Tibial nerve (tissue), 4 donors: Measurements from ENCODE around the gene GNAI2. TPM values are rescaled to one million over a fixed set of nuclear protein-coding genes. Genes with fewer than 3 reads are reported as not detected.
A peak's percentile ranks its signal among the peaks of the same experiment; 100 is the strongest.

ENCODE experiments used
- DNase-seq, 2 donors: peaks; one replicate each; pipeline ENCODE4 v3.0.0-alpha.2; 2019; ENCODE audit warnings: low spot score in 2 of 2
- H3K27ac ChIP-seq, 4 donors: fragments of 200-600 bp; sonication (generic) in 3 of 4; one replicate each; pipeline ENCODE4 v1.5.1; 2017 to 2019; ENCODE audit warnings: mild to moderate bottlenecking in 1 of 4
- H3K27me3 ChIP-seq, 2 donors: fragments of 200-600 bp; sonication (generic) in 1 of 2; one replicate each; pipeline versions ENCODE4 v1.5.1 to v1.6.0; 2017 to 2019
- H3K36me3 ChIP-seq, 3 donors: fragments of 200-600 bp; sonication (generic); one replicate each; pipeline ENCODE4 v1.5.1; 2018 to 2019
- H3K4me1 ChIP-seq, 4 donors: fragments of 200-600 bp; sonication (generic) in 3 of 4; one replicate each; pipeline ENCODE4 v1.5.1; 2017 to 2019
- H3K4me3 ChIP-seq, 4 donors: fragments of 200-600 bp; sonication (generic) in 3 of 4; one replicate each; pipeline ENCODE4 v1.5.1; 2017 to 2019; ENCODE audit warnings: mild to moderate bottlenecking in 1 of 4, moderate library complexity in 1 of 4
- H3K9me3 ChIP-seq, 4 donors: fragments of 200-600 bp; sonication (generic) in 3 of 4; one replicate each; pipeline ENCODE4 v1.5.1; 2017 to 2019
- EP300 ChIP-seq, 2 donors: sonication (generic); formaldehyde crosslinking; IDR thresholded peaks; one replicate each; pipeline ENCODE4 v1.6.1; 2017; ENCODE audit warnings: antibody characterized with exemption in 2 of 2, mild to moderate bottlenecking in 1 of 2
- POLR2A ChIP-seq, 2 donors: fragments of 450-650 bp; IDR thresholded peaks; one replicate each; pipeline ENCODE4 v1.6.1; 2017; ENCODE audit warnings: antibody characterized with exemption in 2 of 2, mild to moderate bottlenecking in 2 of 2, moderate library complexity in 2 of 2
- WGBS, 2 donors: methylation state at CpG; one replicate each; pipeline ENCODE4 v1.1.5; 2018; 5-methylcytosine and 5-hydroxymethylcytosine counted together
- total RNA-seq, 4 donors: library from RNA; depleted of rRNA; stranded (reverse); fragments of >200 nt; gene quantifications; one replicate each; pipeline ENCODE4 v1.1.0, GENCODE V29; 2016
- TF ChIP-seq, protein P1 (sequence below), 5 experiments: fragments of 200-600 bp in 3 of 5; fragments of 450-650 bp in 2 of 5; sonication (generic) in 3 of 5; IDR thresholded peaks; one replicate each; pipeline ENCODE4 v1.5.1; 2016 to 2019; ENCODE audit warnings: antibody characterized with exemption in 5 of 5, mild to moderate bottlenecking in 3 of 5, moderate library complexity in 2 of 5

GNAI2 gene
- total RNA-seq, 4 donors from 2014 or later = 201 to 265 (median 243) TPM

DNA sequence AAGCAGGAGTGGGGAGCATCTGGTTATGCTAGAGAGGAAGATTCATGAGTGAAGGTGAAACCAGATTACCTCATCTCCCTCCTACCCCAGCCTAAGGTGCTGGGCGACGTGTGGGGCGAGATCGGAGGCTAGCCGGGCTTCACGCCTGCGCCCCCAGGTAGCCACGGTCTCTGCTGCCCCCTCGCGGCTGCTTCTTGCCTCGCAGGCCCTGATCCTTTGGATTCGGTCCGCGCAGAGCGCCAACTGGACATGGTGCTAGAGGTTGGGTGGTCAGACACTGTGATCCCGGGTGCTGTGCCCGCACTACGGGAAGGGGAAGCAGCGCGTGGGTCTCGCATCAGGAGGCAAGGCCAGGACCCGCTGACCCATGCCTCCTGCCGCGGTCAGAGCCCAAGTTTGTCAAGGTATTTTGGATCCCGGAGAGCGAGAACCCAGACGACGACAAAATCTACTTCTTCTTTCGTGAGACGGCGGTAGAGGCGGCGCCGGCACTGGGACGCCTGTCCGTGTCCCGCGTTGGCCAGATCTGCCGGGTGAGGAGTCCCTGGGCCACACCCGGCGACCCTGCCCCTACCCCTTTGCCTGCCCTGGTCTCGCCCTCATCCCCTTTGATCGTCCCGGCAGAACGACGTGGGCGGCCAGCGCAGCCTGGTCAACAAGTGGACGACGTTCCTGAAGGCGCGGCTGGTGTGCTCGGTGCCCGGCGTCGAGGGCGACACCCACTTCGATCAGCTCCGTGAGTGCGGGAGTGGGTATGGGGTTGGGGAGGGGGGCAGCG lies 37.1 kb downstream of the GNAI2 start:
- no peaks in the 10 kb centered on the region for H3K9me3 ChIP-seq
- peak; percentile 85 to 95 for DNase-seq
- TF ChIP-seq POLR2A (IDR thresholded peaks at IDR 0.05) (peak in 1 of 2 donors; percentile 2), EP300 (IDR thresholded peaks at IDR 0.05) (peak; percentile 23 to 85)
- TF ChIP-seq, protein P1, sequence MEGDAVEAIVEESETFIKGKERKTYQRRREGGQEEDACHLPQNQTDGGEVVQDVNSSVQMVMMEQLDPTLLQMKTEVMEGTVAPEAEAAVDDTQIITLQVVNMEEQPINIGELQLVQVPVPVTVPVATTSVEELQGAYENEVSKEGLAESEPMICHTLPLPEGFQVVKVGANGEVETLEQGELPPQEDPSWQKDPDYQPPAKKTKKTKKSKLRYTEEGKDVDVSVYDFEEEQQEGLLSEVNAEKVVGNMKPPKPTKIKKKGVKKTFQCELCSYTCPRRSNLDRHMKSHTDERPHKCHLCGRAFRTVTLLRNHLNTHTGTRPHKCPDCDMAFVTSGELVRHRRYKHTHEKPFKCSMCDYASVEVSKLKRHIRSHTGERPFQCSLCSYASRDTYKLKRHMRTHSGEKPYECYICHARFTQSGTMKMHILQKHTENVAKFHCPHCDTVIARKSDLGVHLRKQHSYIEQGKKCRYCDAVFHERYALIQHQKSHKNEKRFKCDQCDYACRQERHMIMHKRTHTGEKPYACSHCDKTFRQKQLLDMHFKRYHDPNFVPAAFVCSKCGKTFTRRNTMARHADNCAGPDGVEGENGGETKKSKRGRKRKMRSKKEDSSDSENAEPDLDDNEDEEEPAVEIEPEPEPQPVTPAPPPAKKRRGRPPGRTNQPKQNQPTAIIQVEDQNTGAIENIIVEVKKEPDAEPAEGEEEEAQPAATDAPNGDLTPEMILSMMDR (IDR thresholded peaks at IDR 0.05) = peak; percentile 98 to 100 (median 98)
- H3K4me3 ChIP-seq = peak overlapping the region; percentile 16 to 50 (median 30)
- peaks cover 0 to 19% (median 0%) of the 10 kb centered on the region in 3 donors for H3K36me3 ChIP-seq
- peak overlapping the region; percentile 85 to 98 (median 97) for H3K27ac ChIP-seq
- WGBS, 2 donors = 0 to 4% methylated on average over 32 to 56 of the region's 61 CpGs
- peaks cover 0 to 15% of the 10 kb centered on the region in 2 donors for H3K27me3 ChIP-seq
- peaks cover 0 to 88% (median 58%) of the 10 kb centered on the region in 4 donors for H3K4me1 ChIP-seq

DNA sequence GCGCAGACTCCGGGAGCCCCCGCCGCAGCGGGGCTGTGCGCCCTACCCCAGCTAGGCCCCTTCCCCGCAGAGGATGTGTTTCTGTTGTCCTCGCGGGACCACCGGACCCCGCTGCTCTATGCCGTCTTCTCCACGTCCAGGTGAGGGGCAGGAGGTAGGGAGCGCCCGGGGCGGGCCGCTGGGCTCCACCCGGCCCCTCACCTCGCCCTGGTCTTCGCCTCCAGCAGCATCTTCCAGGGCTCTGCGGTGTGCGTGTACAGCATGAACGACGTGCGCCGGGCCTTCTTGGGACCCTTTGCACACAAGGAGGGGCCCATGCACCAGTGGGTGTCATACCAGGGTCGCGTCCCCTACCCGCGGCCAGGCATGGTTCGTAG lies 37.7 kb downstream of the GNAI2 start:
- Histone ChIP-seq H3K4me1 (peaks cover 0 to 88% (median 54%) of the 10 kb centered on the region in 4 donors), H3K9me3 (no peaks in the 10 kb centered on the region), H3K4me3 (peak overlapping the region; percentile 16 to 50 (median 30)), H3K27me3 (peaks cover 0 to 15% of the 10 kb centered on the region in 2 donors), H3K36me3 (peaks cover 0 to 19% (median 0%) of the 10 kb centered on the region in 3 donors), H3K27ac (peak overlapping the region; percentile 67 to 98 (median 84))
- DNase-seq = no peak
- TF ChIP-seq EP300 (IDR thresholded peaks at IDR 0.05) (no peak), POLR2A (IDR thresholded peaks at IDR 0.05) (no peak)
- TF ChIP-seq, protein P1 (IDR thresholded peaks at IDR 0.05) = no peak
- WGBS, 2 donors = 40 to 52% methylated on average over 11 to 24 of the region's 31 CpGs

DNA sequence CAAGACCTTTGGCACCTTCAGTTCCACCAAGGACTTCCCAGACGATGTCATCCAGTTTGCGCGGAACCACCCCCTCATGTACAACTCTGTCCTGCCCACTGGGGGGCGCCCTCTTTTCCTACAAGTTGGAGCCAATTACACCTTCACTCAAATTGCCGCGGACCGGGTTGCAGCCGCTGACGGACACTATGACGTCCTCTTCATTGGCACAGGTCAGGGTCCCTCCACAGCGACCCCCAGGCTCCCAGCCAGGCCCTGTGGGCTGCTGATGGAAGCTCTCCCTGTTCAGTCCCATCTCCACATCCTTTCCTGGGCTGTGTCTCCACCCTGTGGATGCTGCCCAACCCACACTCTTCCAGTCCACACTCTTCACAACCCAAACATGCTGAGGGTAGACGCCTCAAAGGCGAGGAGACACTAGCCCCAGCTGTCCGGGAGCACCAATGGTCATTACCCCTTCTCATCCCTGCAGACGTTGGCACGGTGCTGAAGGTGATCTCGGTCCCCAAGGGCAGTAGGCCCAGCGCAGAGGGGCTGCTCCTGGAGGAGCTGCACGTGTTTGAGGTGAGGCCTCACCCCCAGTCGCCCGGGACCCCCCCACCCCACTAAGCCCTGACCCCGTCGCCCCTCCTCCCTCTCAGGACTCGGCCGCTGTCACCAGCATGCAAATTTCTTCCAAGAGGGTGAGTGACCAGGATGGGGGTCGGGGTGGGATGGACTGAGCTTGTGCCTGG lies 38.5 kb downstream of the GNAI2 start:
- Histone ChIP-seq H3K27ac (peak overlapping the region; percentile 67 to 98 (median 84)), H3K4me1 (peaks cover 0 to 88% (median 53%) of the 10 kb centered on the region in 4 donors), H3K27me3 (peaks cover 0 to 15% of the 10 kb centered on the region in 2 donors), H3K4me3 (peak overlapping the region in 1 of 4 donors; percentile 50), H3K9me3 (no peaks in the 10 kb centered on the region), H3K36me3 (peaks cover 0 to 19% (median 0%) of the 10 kb centered on the region in 3 donors)
- 25 to 27% methylated on average over 18 to 26 of the region's 26 CpGs for WGBS, 2 donors
- DNase-seq = peak in 1 of 2 donors; percentile 66
- no peak for TF ChIP-seq POLR2A (IDR thresholded peaks at IDR 0.05)
- peak in 1 of 2 donors; percentile 54 for TF ChIP-seq EP300 (IDR thresholded peaks at IDR 0.05)
- TF ChIP-seq, protein P1 (IDR thresholded peaks at IDR 0.05) = peak; percentile 66 to 89 (median 79)

DNA sequence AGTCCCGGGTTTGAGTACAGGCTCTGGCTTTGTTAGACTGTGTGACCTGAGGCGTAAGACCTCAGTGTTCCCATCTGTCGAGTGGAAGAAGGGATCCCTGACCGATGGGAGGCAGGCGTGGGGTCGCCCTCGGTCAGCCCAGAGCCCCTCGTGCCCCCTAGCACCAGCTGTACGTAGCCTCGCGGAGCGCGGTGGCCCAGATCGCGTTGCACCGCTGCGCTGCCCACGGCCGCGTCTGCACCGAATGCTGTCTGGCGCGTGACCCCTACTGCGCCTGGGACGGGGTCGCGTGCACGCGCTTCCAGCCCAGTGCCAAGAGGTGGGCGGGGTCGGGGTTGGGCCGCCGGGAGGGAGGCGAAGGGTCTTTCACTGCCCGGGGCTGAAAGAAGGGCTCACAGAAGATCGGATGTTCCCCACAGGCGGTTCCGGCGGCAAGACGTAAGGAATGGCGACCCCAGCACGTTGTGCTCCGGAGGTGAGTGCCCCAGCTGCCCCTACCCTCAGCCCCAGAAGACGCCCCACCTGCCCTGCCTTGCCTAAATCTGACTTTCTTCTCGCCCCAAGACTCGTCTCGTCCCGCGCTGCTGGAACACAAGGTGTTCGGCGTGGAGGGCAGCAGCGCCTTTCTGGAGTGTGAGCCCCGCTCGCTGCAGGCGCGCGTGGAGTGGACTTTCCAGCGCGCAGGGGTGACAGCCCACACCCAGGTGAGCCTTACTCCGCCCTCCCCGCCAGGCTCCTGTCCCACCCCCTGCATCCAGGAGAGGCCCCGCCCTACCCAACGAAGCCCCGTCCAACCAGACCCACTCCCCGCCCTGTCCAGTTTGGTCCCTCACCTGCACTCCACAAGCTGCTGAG lies 39.4 kb downstream of the GNAI2 start:
- Histone ChIP-seq H3K27me3 (peaks cover 0 to 15% of the 10 kb centered on the region in 2 donors), H3K36me3 (peaks cover 0 to 19% (median 0%) of the 10 kb centered on the region in 3 donors), H3K9me3 (no peaks in the 10 kb centered on the region), H3K4me3 (no peak overlapping the region), H3K27ac (peak overlapping the region; percentile 67 to 98 (median 84)), H3K4me1 (peaks cover 0 to 82% (median 51%) of the 10 kb centered on the region in 4 donors)
- TF ChIP-seq EP300 (IDR thresholded peaks at IDR 0.05) (peak in 1 of 2 donors; percentile 29), POLR2A (IDR thresholded peaks at IDR 0.05) (no peak)
- DNase-seq = no peak
- WGBS, 2 donors = 25 to 40% methylated on average over 35 to 62 of the region's 65 CpGs
